ENCODE data around the gene GP2. TPM values are rescaled to one million over a fixed set of nuclear protein-coding genes. Genes with fewer than 3 reads are reported as not detected.

Gene GP2
- polyA plus RNA-seq, 3 donors = not detected

DNA sequence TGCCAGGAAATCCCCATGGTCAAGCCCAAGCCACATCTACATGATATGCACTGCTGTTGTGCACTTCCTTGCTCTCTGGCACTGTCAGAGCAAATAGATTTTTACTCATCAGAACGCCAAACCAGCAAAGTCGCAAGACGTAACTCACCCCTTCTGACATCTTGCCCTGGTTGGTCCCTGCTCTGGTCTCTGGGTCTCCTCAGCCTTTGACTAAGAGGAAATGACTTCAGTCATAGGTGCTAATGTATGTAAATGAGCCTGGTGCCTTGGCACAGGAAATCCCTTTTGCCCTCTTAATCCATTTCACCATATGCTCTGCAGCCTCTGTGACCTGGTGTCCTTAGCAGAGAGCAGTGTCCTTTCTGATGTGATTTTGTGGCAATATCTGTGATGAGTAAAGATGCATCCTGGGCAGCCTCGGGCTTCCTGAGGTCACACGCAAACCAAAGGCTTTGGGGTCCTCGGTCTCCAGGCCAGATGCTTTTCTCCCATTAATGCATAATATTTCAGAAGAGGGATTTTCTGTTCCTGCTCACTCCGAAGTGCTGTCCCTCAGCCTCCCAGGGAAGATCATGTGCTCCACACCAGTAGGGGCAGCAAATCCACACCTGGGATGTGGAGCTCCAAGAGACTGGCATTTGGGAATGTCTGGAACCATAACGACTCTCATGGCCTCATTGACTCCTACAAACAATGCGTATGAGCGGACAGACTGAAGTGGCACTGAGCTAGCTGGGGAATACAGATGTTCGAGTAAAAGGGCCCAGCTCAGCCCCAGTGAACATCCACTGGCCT is 66.9 kb downstream of the GP2 start:
- no peak for DNase-seq
- H3K36me3 ChIP-seq (replicated peaks in 1 of 2; ENCODE audit: control insufficient read depth in 1 of 2, insufficient read depth in 2 of 2, low read length in 2 of 2) = no peaks in the 10 kb centered on the region
- Mint-ChIP-seq H3K4me1 (peaks cover 7% of the 10 kb centered on the region), H3K9me3 (peaks cover 0 to 7% (median 3%) of the 10 kb centered on the region in 7 donors), H3K4me3 (no peak overlapping the region), H3K27me3 (ENCODE audit: low read depth in 3 of 3) (peaks cover 0 to 7% (median 3%) of the 10 kb centered on the region in 3 donors), H3K27ac (peak overlapping the region in 1 of 7 donors; percentile 54), H3K36me3 (no peaks in the 10 kb centered on the region)
- H2AFZ ChIP-seq (ENCODE audit: insufficient read depth, low read depth, low read length, poor library complexity, severe bottlenecking) = no peak overlapping the region
- peaks cover 0 to 2% of the 10 kb centered on the region in 2 donors for H3K27me3 ChIP-seq (ENCODE audit: control insufficient read depth in 2 of 2, insufficient read depth in 2 of 2, low read length in 2 of 2)
- peaks cover 0 to 10% of the 10 kb centered on the region in 2 donors for H3K4me1 ChIP-seq (ENCODE audit: control insufficient read depth in 1 of 2, insufficient read depth in 2 of 2, low read length in 2 of 2)
- no peak overlapping the region for H3K27ac ChIP-seq (ENCODE audit: low read depth in 1 of 2, low read length in 2 of 2)
- 89% methylated on average over 3 of the region's 11 CpGs for WGBS (ENCODE audit: insufficient coverage)
- intact Hi-C loops (cut with micrococcal nuclease) = no loop called here
- H3K9ac ChIP-seq (ENCODE audit: insufficient read depth, low read length, poor library complexity, severe bottlenecking) = no peak overlapping the region
- TF ChIP-seq, protein P1, sequence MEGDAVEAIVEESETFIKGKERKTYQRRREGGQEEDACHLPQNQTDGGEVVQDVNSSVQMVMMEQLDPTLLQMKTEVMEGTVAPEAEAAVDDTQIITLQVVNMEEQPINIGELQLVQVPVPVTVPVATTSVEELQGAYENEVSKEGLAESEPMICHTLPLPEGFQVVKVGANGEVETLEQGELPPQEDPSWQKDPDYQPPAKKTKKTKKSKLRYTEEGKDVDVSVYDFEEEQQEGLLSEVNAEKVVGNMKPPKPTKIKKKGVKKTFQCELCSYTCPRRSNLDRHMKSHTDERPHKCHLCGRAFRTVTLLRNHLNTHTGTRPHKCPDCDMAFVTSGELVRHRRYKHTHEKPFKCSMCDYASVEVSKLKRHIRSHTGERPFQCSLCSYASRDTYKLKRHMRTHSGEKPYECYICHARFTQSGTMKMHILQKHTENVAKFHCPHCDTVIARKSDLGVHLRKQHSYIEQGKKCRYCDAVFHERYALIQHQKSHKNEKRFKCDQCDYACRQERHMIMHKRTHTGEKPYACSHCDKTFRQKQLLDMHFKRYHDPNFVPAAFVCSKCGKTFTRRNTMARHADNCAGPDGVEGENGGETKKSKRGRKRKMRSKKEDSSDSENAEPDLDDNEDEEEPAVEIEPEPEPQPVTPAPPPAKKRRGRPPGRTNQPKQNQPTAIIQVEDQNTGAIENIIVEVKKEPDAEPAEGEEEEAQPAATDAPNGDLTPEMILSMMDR (IDR thresholded peaks at IDR 0.05) = no peak
- H3K9me3 ChIP-seq (replicated peaks in 1 of 2; ENCODE audit: control insufficient read depth in 1 of 2, insufficient read depth in 1 of 2, low read length in 2 of 2) = no peaks in the 10 kb centered on the region
- H3K4me2 ChIP-seq (replicated peaks; ENCODE audit: extremely low read depth, low read length, poor library complexity, severe bottlenecking) = no peak overlapping the region
- no peaks in the 10 kb centered on the region for H4K20me1 ChIP-seq (ENCODE audit: insufficient read depth, low read length)
- H3K4me3 ChIP-seq (replicated peaks in 1 of 3; ENCODE audit: low read depth in 2 of 3, low read length in 3 of 3) = no peak overlapping the region
- no peaks in the 10 kb centered on the region for H3K79me2 ChIP-seq (ENCODE audit: insufficient read depth, low read length)

Other genes with a start within 250 kb of the GP2 start
- not detected for gene UMOD, start 25.2 kb upstream of the GP2 start, polyA plus RNA-seq
- gene PDILT, start 77.2 kb upstream of the GP2 start, polyA plus RNA-seq = not detected
- gene ACSM5, start 82.0 kb upstream of the GP2 start, polyA plus RNA-seq = under 1 TPM; 0.05 to 0.33 (median 0.24) TPM
- not detected for gene ACSM2A, start 124.0 kb upstream of the GP2 start, polyA plus RNA-seq
- gene ACSM2B, start 248.9 kb upstream of the GP2 start, polyA plus RNA-seq = not detected